ENCODE data around the gene KCND3. TPM values are rescaled to one million over a fixed set of nuclear protein-coding genes. Genes with fewer than 3 reads are reported as not detected.

Gene KCND3
- total RNA-seq, 4 donors from 2014 or later, result 7.4 to 20.4 (median 9.8) TPM

- TF ChIP-seq POLR2A (IDR thresholded peaks at IDR 0.05) (no peak), CTCF (IDR thresholded peaks at IDR 0.05) (no peak)
- no peak for DNase-seq (ENCODE audit: low spot score in 2 of 2)
- no peak overlapping the region for H3K4me3 ChIP-seq (ENCODE audit: low read depth, poor library complexity, severe bottlenecking)
- intact Hi-C loops (cut with DNase I; ENCODE audit: low total_unique reads), result no loop called here
- 85 to 89% methylated on average over 3 of the region's 3 CpGs for WGBS, 2 donors
These were observed 85.5 kb downstream of the KCND3 start for GRCh38 chr1:111903871-111904449.

GRCh38 chr1:111903148-111903870 is 86.2 kb downstream of the KCND3 start:
- no peak overlapping the region for H3K4me3 ChIP-seq (ENCODE audit: low read depth, poor library complexity, severe bottlenecking)
- TF ChIP-seq CTCF (IDR thresholded peaks at IDR 0.05) (no peak), POLR2A (IDR thresholded peaks at IDR 0.05) (no peak)
- intact Hi-C loops (cut with DNase I; ENCODE audit: low total_unique reads), result no loop called here
- DNase-seq (ENCODE audit: low spot score in 2 of 2), result no peak
- 73 to 77% methylated on average over 4 of the region's 4 CpGs for WGBS, 2 donors

GRCh38 chr1:111895469-111895868 is 94.0 kb downstream of the KCND3 start:
- intact Hi-C loops (cut with DNase I; ENCODE audit: low total_unique reads), result no loop called here
- no peak overlapping the region for H3K4me3 ChIP-seq (ENCODE audit: low read depth, poor library complexity, severe bottlenecking)
- TF ChIP-seq CTCF (IDR thresholded peaks at IDR 0.05) (no peak), POLR2A (IDR thresholded peaks at IDR 0.05) (no peak)
- DNase-seq (ENCODE audit: low spot score in 2 of 2), result no peak
- 26% methylated on average over 16 of the region's 16 CpGs for WGBS, 2 donors

GRCh38 chr1:111895017-111895416 is 94.5 kb downstream of the KCND3 start:
- TF ChIP-seq CTCF (IDR thresholded peaks at IDR 0.05) (no peak), POLR2A (IDR thresholded peaks at IDR 0.05) (no peak)
- intact Hi-C loops (cut with DNase I; ENCODE audit: low total_unique reads), result no loop called here
- no peak for DNase-seq (ENCODE audit: low spot score in 2 of 2)
- WGBS, 2 donors, result 27 to 46% methylated on average over 2 of the region's 2 CpGs
- H3K4me3 ChIP-seq (ENCODE audit: low read depth, poor library complexity, severe bottlenecking), result no peak overlapping the region

GRCh38 chr1:111894497-111894896 is 95.0 kb downstream of the KCND3 start:
- TF ChIP-seq POLR2A (IDR thresholded peaks at IDR 0.05) (no peak), CTCF (IDR thresholded peaks at IDR 0.05) (no peak)
- H3K4me3 ChIP-seq (ENCODE audit: low read depth, poor library complexity, severe bottlenecking), result no peak overlapping the region
- DNase-seq (ENCODE audit: low spot score in 2 of 2), result no peak
- 70 to 78% methylated on average over 6 of the region's 6 CpGs for WGBS, 2 donors
- intact Hi-C loops (cut with DNase I; ENCODE audit: low total_unique reads), result no loop called here

Data from lower leg skin (tissue), 4 donors.